Fibroblast of lung (primary cell): Measurements from ENCODE around the gene SLC2A4RG. TPM values are rescaled to one million over a fixed set of nuclear protein-coding genes. Genes with fewer than 3 reads are reported as not detected.

Experiments used
- DNase-seq, 2 donors: peaks; one replicate each; pipeline versions ENCODE4 v3.0.0 to v3.0.0-alpha.2; 2010; ENCODE audit warnings: low read depth in 2 of 2
- H2AFZ ChIP-seq: 2 replicates; pipeline ENCODE4 v1.5.1; 2012; ENCODE audit warnings: low read length, control low read depth, inconsistent platforms
- H3K27ac ChIP-seq: 2 replicates; pipeline ENCODE4 v1.5.1; 2011; ENCODE audit warnings: low read length, control low read depth; ENCODE audit not compliant: insufficient read depth
- H3K27me3 ChIP-seq: 2 replicates; pipeline ENCODE4 v1.5.1; 2011; ENCODE audit warnings: mild to moderate bottlenecking, low read length; ENCODE audit not compliant: control insufficient read depth, insufficient read depth
- H3K36me3 ChIP-seq: 2 replicates; pipeline ENCODE4 v1.5.1; 2011; ENCODE audit warnings: low read length; ENCODE audit not compliant: control insufficient read depth, insufficient read depth
- H3K4me1 ChIP-seq: 2 replicates; pipeline ENCODE4 v1.5.1; 2011; ENCODE audit warnings: low read length; ENCODE audit not compliant: control insufficient read depth, insufficient read depth; ENCODE audit errors: extremely low read depth
- H3K4me2 ChIP-seq: 2 replicates; pipeline ENCODE4 v1.5.1; 2011; ENCODE audit warnings: low read length, control low read depth; ENCODE audit not compliant: insufficient read depth; ENCODE audit errors: extremely low read depth
- H3K4me3 ChIP-seq, 4 experiments: fragments of 200-600 bp in 1 of 4; sonication (generic) in 1 of 4; replicated peaks in 1 of 4; 2 replicates each; pipeline ENCODE4 v1.5.1; 2011 to 2016; ENCODE audit warnings: low read length in 4 of 4, low read depth in 3 of 4, mild to moderate bottlenecking in 3 of 4, control low read depth in 2 of 4, inconsistent platforms in 1 of 4, mixed read lengths in 1 of 4; ENCODE audit not compliant: insufficient read depth in 1 of 4; ENCODE audit errors: control extremely low read depth in 1 of 4
- H3K79me2 ChIP-seq: 2 replicates; pipeline ENCODE4 v1.5.1; 2012; ENCODE audit warnings: mild to moderate bottlenecking, low read length, inconsistent platforms; ENCODE audit not compliant: control insufficient read depth, insufficient read depth
- H3K9ac ChIP-seq: 2 replicates; pipeline ENCODE4 v1.5.1; 2011; ENCODE audit warnings: mild to moderate bottlenecking, low read length, control low read depth; ENCODE audit not compliant: insufficient read depth
- H3K9me3 ChIP-seq: 2 replicates; pipeline ENCODE4 v1.5.1; 2012; ENCODE audit warnings: low read depth, low read length; ENCODE audit not compliant: control insufficient read depth, insufficient read depth
- H4K20me1 ChIP-seq: 2 replicates; pipeline ENCODE4 v1.5.1; 2011; ENCODE audit warnings: low read length; ENCODE audit not compliant: control insufficient read depth, insufficient read depth; ENCODE audit errors: extremely low read depth
- CTCF ChIP-seq, 2 donors: IDR thresholded peaks in 1 of 2; conservative IDR thresholded peaks in 1 of 2; 1 replicate in 1 of 2; 2 replicates in 1 of 2; pipeline ENCODE4 v1.5.1; 2011 to 2012; ENCODE audit warnings: low read length in 2 of 2, control low read depth in 1 of 2, inconsistent platforms in 1 of 2, low read depth in 1 of 2, mild to moderate bottlenecking in 1 of 2
- EZH2 ChIP-seq: IDR thresholded peaks from 2 replicates; pipeline ENCODE4 v1.5.1; 2012; ENCODE audit warnings: low read length, control low read depth, mild to moderate bottlenecking; ENCODE audit errors: missing control alignments
- polyA plus RNA-seq, 2 donors: library from polyadenylated mRNA; depleted of rRNA in 1 of 2; stranded (reverse) in 1 of 2; unstranded in 1 of 2; fragments of >200 nt; gene quantifications; 2 replicates each; pipeline ENCODE4 v1.2.1, GENCODE V29; 2011 to 2012; ENCODE audit warnings: missing spikeins in 1 of 2
- total RNA-seq: library from RNA; depleted of rRNA; stranded (reverse); fragments of >200 nt; gene quantifications from 2 replicates; pipeline ENCODE4 v1.2.1, GENCODE V29; 2014

The SLC2A4RG gene
- total and polyA plus RNA-seq, 2 donors (not counting 1 experiment from before 2014, with no cell fraction given) = 17.5 to 30.6 TPM

DNA sequence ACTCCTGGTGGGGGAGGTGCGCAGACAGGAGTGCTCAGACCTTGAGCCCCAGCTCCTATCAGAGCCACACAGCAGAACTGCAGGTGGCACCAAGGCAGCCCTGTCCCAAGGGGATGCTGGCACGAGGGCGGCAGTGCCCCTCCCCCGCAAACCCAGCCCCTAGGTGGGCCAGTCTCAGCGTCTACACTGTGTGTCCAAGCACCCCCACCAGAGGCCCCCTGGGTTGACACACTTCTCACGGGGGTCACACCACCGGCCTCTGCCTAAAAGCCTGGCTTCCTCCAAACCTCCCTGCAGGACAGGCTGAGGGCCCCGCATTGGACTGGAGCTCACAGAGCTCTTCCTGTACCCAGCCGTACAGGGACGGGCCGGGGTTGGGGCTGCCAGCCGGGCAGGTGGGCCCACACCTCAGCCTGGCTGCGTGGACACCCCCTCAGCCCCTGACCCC, 8.1 kb downstream of the SLC2A4RG start:
- no peak overlapping the region for H3K4me2 ChIP-seq
- no peaks in the 10 kb centered on the region for H3K9me3 ChIP-seq
- no peaks in the 10 kb centered on the region for H3K4me1 ChIP-seq
- H3K27ac ChIP-seq = no peak overlapping the region
- H3K4me3 ChIP-seq = no peak overlapping the region
- TF ChIP-seq EZH2 (no peak), CTCF (conservative IDR thresholded peaks at IDR 0.05 in 1 of 2, IDR thresholded peaks at IDR 0.05 in 1 of 2; ENCODE audit: low read depth in 1 of 2, low read length in 2 of 2) (no peak)
- no peak for DNase-seq
- no peak overlapping the region for H2AFZ ChIP-seq
- H4K20me1 ChIP-seq = no peaks in the 10 kb centered on the region
- H3K36me3 ChIP-seq = peaks cover 5% of the 10 kb centered on the region
- no peak overlapping the region for H3K9ac ChIP-seq
- no peaks in the 10 kb centered on the region for H3K79me2 ChIP-seq
- H3K27me3 ChIP-seq = no peaks in the 10 kb centered on the region

GRCh38 chr20:63748070-63748933, 8.7 kb downstream of the SLC2A4RG start:
- Histone ChIP-seq H3K79me2 (no peaks in the 10 kb centered on the region), H3K4me2 (no peak overlapping the region), H3K27me3 (no peaks in the 10 kb centered on the region), H3K4me3 (no peak overlapping the region), H3K9ac (no peak overlapping the region), H3K27ac (no peak overlapping the region), H4K20me1 (no peaks in the 10 kb centered on the region), H3K4me1 (no peaks in the 10 kb centered on the region), H3K36me3 (peaks cover 3% of the 10 kb centered on the region), H2AFZ (no peak overlapping the region), H3K9me3 (no peaks in the 10 kb centered on the region)
- DNase-seq = no peak
- TF ChIP-seq EZH2 = no peak

- Histone ChIP-seq H3K9ac (no peak overlapping the region), H3K4me1 (no peaks in the 10 kb centered on the region), H2AFZ (no peak overlapping the region), H3K27me3 (no peaks in the 10 kb centered on the region), H3K9me3 (no peaks in the 10 kb centered on the region), H3K27ac (no peak overlapping the region), H4K20me1 (no peaks in the 10 kb centered on the region), H3K79me2 (no peaks in the 10 kb centered on the region), H3K36me3 (no peaks in the 10 kb centered on the region), H3K4me3 (no peak overlapping the region), H3K4me2 (no peak overlapping the region)
- TF ChIP-seq EZH2 (no peak), CTCF (conservative IDR thresholded peaks at IDR 0.05 in 1 of 2, IDR thresholded peaks at IDR 0.05 in 1 of 2; ENCODE audit: low read depth in 1 of 2, low read length in 2 of 2) (no peak)
- DNase-seq = no peak
Measured at GRCh38 chr20:63748934-63749270, 9.3 kb downstream of the SLC2A4RG start.
